ENCODE data around the gene BCS1L. TPM values are rescaled to one million over a fixed set of nuclear protein-coding genes. Genes with fewer than 3 reads are reported as not detected.
A peak's percentile ranks its signal among the peaks of the same experiment; 100 is the strongest.

The BCS1L gene
- total RNA-seq, 1 experiment from 2014 or later = 48.5 TPM

DNA sequence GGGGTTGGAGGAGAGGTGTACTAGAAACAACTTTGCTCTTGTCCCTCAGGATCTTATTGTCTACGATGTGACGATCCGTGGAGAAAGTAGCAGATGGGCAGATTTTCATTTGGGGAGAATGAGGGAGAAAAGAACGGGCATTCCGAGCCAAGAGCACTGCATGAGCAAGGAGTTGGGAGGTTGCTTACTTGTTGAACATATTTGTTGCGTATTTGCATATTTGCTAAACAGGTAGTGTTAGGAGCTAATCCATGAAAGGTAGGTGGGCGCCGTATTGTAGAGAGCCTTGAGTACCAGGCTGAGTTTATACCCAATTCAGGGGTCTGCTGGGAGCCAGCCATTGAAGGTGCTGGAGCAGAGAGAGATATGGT is 490 bp downstream of the BCS1L start:
- Histone ChIP-seq H3K9me2 (replicated peaks; ENCODE audit: low read length) (no peaks in the 10 kb centered on the region), H3K4me2 (ENCODE audit: low read length) (peak overlapping the region; percentile 94), H2AFZ (ENCODE audit: low read length) (peak overlapping the region; percentile 97), H3K9me3 (ENCODE audit: low read length) (no peaks in the 10 kb centered on the region), H3K27ac (ENCODE audit: low read length) (peak overlapping the region; percentile 15; the same call in 1 of the 2 replicates), H3K4me1 (ENCODE audit: insufficient read depth, low read length) (peaks cover 20% of the 10 kb centered on the region), H3F3A (ENCODE audit: low read length, unreplicated experiment) (no peaks in the 10 kb centered on the region), H3K36me3 (ENCODE audit: low read depth, low read length) (peaks cover 51% of the 10 kb centered on the region), H3K27me3 (ENCODE audit: low read length) (no peaks in the 10 kb centered on the region), H4K20me1 (ENCODE audit: low read length) (no peaks in the 10 kb centered on the region), H3K79me2 (ENCODE audit: low read length) (peaks cover 62% of the 10 kb centered on the region), H3K4me3 (ENCODE audit: low read length) (peak overlapping the region; percentile 100), H3K9ac (ENCODE audit: low read length) (peak overlapping the region; percentile 93)
- TF ChIP-seq EZH2 (IDR thresholded peaks at IDR 0.05; ENCODE audit: low read length, unreplicated experiment) = no peak
- no peak for TF ChIP-seq EZH2phosphoT487 (IDR thresholded peaks at IDR 0.05; ENCODE audit: borderline replicate concordance, low read length)
- TF ChIP-seq, protein P1, sequence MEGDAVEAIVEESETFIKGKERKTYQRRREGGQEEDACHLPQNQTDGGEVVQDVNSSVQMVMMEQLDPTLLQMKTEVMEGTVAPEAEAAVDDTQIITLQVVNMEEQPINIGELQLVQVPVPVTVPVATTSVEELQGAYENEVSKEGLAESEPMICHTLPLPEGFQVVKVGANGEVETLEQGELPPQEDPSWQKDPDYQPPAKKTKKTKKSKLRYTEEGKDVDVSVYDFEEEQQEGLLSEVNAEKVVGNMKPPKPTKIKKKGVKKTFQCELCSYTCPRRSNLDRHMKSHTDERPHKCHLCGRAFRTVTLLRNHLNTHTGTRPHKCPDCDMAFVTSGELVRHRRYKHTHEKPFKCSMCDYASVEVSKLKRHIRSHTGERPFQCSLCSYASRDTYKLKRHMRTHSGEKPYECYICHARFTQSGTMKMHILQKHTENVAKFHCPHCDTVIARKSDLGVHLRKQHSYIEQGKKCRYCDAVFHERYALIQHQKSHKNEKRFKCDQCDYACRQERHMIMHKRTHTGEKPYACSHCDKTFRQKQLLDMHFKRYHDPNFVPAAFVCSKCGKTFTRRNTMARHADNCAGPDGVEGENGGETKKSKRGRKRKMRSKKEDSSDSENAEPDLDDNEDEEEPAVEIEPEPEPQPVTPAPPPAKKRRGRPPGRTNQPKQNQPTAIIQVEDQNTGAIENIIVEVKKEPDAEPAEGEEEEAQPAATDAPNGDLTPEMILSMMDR (conservative IDR thresholded peaks at IDR 0.05; ENCODE audit: low read depth, low read length) = no peak
- intact Hi-C loops (cut with micrococcal nuclease) = loop anchor here (1.0 to 2.0 kb wide), 3 partner anchors 12 to 187 kb away; partner anchors contain the start of genes RNF25, STK36 and TTLL4
- ATAC-seq (peak; percentile 1; the same call in 1 of the 2 replicates), DNase-seq (no peak)
- BruUV-seq (replicated peaks) = TSS peak; percentile 81
- CTCF ChIA-PET = interaction anchor here (0.6 to 2.4 kb wide), 6 partner anchors 13 to 320 kb away, joined by 3 to 20 read pairs (median 4); partner anchors contain the start of gene TTLL4
- POLR2A ChIA-PET (ENCODE audit: unreplicated experiment) = interaction anchor here (0.6 to 1.7 kb wide), 6 partner anchors 11 to 64 kb away, joined by 3 to 36 read pairs (median 8); no protein-coding TSS in a partner anchor

DNA sequence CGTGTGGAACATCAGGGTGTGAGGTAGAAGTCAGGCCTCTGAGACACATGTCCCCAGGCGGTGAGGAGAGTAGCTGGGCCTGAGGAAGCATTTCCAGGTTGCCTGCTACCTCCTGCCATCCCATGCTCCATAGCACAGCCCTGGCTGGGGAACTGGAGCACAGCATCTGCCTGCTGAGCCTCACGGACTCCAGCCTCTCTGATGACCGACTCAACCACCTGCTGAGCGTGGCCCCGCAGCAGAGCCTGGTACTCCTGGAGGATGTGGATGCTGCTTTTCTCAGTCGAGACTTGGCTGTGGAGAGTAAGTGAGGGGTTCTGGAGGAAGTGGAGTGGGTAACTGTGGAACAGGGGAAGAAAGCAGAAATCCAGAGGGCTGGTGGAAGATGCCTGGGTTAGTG is 2.9 kb downstream of the BCS1L start:
- no peak for ATAC-seq
- H3K4me1 ChIP-seq (ENCODE audit: insufficient read depth, low read length) = peaks cover 20% of the 10 kb centered on the region
- intact Hi-C loops (cut with micrococcal nuclease) = no loop called here
- TF ChIP-seq EZH2phosphoT487 (IDR thresholded peaks at IDR 0.05; ENCODE audit: borderline replicate concordance, low read length) = no peak
- no peak for TF ChIP-seq EZH2 (IDR thresholded peaks at IDR 0.05; ENCODE audit: low read length, unreplicated experiment)
- TF ChIP-seq, protein P1 (conservative IDR thresholded peaks at IDR 0.05; ENCODE audit: low read depth, low read length) = no peak
- H3K4me2 ChIP-seq (ENCODE audit: low read length) = no peak overlapping the region
- peaks cover 38% of the 10 kb centered on the region for H3K79me2 ChIP-seq (ENCODE audit: low read length)
- no peak overlapping the region for H3K27ac ChIP-seq (ENCODE audit: low read length)
- no peak overlapping the region for H2AFZ ChIP-seq (ENCODE audit: low read length)
- no peaks in the 10 kb centered on the region for H3F3A ChIP-seq (ENCODE audit: low read length, unreplicated experiment)
- peaks cover 36% of the 10 kb centered on the region for H3K36me3 ChIP-seq (ENCODE audit: low read depth, low read length)
- H3K9ac ChIP-seq (ENCODE audit: low read length) = no peak overlapping the region
- H3K9me2 ChIP-seq (replicated peaks; ENCODE audit: low read length) = no peaks in the 10 kb centered on the region
- no peak overlapping the region for H3K4me3 ChIP-seq (ENCODE audit: low read length)
- H3K27me3 ChIP-seq (ENCODE audit: low read length) = no peaks in the 10 kb centered on the region
- CTCF ChIA-PET = no interaction called here
- POLR2A ChIA-PET (ENCODE audit: unreplicated experiment) = no interaction called here
- H4K20me1 ChIP-seq (ENCODE audit: low read length) = no peaks in the 10 kb centered on the region
- no TSS peak for BruUV-seq (replicated peaks)
- DNase-seq = no peak
- H3K9me3 ChIP-seq (ENCODE audit: low read length) = no peaks in the 10 kb centered on the region

DNA sequence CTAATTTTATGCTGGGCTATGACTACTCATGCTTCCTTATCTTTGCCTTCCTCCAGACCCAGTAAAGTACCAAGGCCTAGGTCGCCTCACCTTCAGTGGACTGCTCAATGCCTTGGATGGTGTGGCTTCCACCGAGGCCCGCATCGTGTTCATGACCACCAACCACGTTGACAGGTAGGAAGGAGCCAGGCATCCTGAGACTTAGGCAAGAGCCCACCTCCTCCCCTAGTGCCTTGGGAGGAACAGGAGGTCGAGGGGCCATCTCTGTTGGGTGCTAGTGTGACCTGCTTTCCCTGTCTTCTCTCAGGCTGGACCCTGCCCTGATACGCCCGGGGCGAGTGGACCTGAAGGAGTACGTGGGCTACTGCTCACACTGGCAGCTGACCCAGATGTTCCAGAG is 3.3 kb downstream of the BCS1L start:
- Histone ChIP-seq H3K9me3 (ENCODE audit: low read length) (no peaks in the 10 kb centered on the region), H3K79me2 (ENCODE audit: low read length) (peaks cover 34% of the 10 kb centered on the region), H3K9me2 (replicated peaks; ENCODE audit: low read length) (no peaks in the 10 kb centered on the region), H2AFZ (ENCODE audit: low read length) (no peak overlapping the region), H3K4me1 (ENCODE audit: insufficient read depth, low read length) (peaks cover 18% of the 10 kb centered on the region), H3K4me3 (ENCODE audit: low read length) (no peak overlapping the region), H3F3A (ENCODE audit: low read length, unreplicated experiment) (no peaks in the 10 kb centered on the region), H3K4me2 (ENCODE audit: low read length) (no peak overlapping the region), H3K36me3 (ENCODE audit: low read depth, low read length) (peaks cover 36% of the 10 kb centered on the region), H3K27me3 (ENCODE audit: low read length) (no peaks in the 10 kb centered on the region), H3K27ac (ENCODE audit: low read length) (no peak overlapping the region), H4K20me1 (ENCODE audit: low read length) (no peaks in the 10 kb centered on the region), H3K9ac (ENCODE audit: low read length) (no peak overlapping the region)
- DNase-seq = no peak
- TF ChIP-seq EZH2 (IDR thresholded peaks at IDR 0.05; ENCODE audit: low read length, unreplicated experiment) (no peak), EZH2phosphoT487 (IDR thresholded peaks at IDR 0.05; ENCODE audit: borderline replicate concordance, low read length) (no peak)
- TF ChIP-seq, protein P1 (conservative IDR thresholded peaks at IDR 0.05; ENCODE audit: low read depth, low read length) = no peak
- no TSS peak for BruUV-seq (replicated peaks)
- intact Hi-C loops (cut with micrococcal nuclease) = no loop called here
- ATAC-seq = no peak
- ChIA-PET CTCF (no interaction called here), POLR2A (ENCODE audit: unreplicated experiment) (no interaction called here)

Measured in PC-3 (cell line).